K562 (cell line): ENCODE results near the gene EME1. TPM values are rescaled to one million over a fixed set of nuclear protein-coding genes. Genes with fewer than 3 reads are reported as not detected.

Experiments used
- ARID4B ChIP-seq: sonication (generic); formaldehyde crosslinking; IDR thresholded peaks from 2 replicates; pipeline ENCODE4 v1.8.0; 2022; ENCODE audit warnings: mild to moderate bottlenecking, missing genetic modification reagents
- BRD4 ChIP-seq: fragments of 200-600 bp; sonication (generic); IDR thresholded peaks from 2 replicates; pipeline ENCODE4 v1.6.1; 2017; ENCODE audit warnings: inconsistent platforms
- DPF2 ChIP-seq: fragments of 450-650 bp; IDR thresholded peaks from 2 replicates; pipeline ENCODE4 v1.6.1; 2016
- E2F3 ChIP-seq: fragments of 250-450 bp; sonication (Bioruptor Pico); IDR thresholded peaks from 2 replicates; pipeline ENCODE4 v1.4.0; 2020; ENCODE audit warnings: mild to moderate bottlenecking
- ETV1 ChIP-seq: fragments of 450-650 bp; conservative IDR thresholded peaks from 2 replicates; pipeline ENCODE4 v1.6.1; 2016; ENCODE audit warnings: missing genetic modification characterization, control low read depth, low read depth, missing compliant biosample characterization
- ETV5 ChIP-seq: sonication (generic); formaldehyde crosslinking; IDR thresholded peaks from 2 replicates; pipeline ENCODE4 v1.4.0; 2020; ENCODE audit warnings: low read depth, mild to moderate bottlenecking, missing genetic modification reagents
- FUS ChIP-seq: fragments of 200-400 bp; formaldehyde crosslinking; optimal IDR thresholded peaks from 2 replicates; pipeline ENCODE3; 2017; ENCODE audit warnings: low read depth, low read length
- HCFC1 ChIP-seq: IDR thresholded peaks from 2 replicates; pipeline ENCODE4 v1.6.1; 2012; ENCODE audit warnings: low read depth, low read length, improper control_type of control experiment
- HDAC3 ChIP-seq: fragments of 450-650 bp; IDR thresholded peaks from 2 replicates; pipeline ENCODE4 v1.6.1; 2018; ENCODE audit warnings: borderline replicate concordance, mild to moderate bottlenecking, moderate library complexity; ENCODE audit not compliant: partially characterized antibody
- HNRNPK ChIP-seq: fragments of 200-400 bp; formaldehyde crosslinking; IDR thresholded peaks from one replicate; pipeline ENCODE4 v1.6.1; 2018; ENCODE audit warnings: mild to moderate bottlenecking, low read depth, low read length; ENCODE audit not compliant: poor library complexity, severe bottlenecking
- ILF3 ChIP-seq: fragments of 450-650 bp; IDR thresholded peaks from 2 replicates; pipeline ENCODE4 v1.6.1; 2018; ENCODE audit warnings: antibody characterized with exemption, mild to moderate bottlenecking, moderate library complexity, borderline replicate concordance
- KLF1 ChIP-seq: fragments of 450-650 bp; IDR thresholded peaks from 2 replicates; pipeline ENCODE4 v1.6.1; 2016; ENCODE audit warnings: missing genetic modification characterization, missing compliant biosample characterization
- MNT ChIP-seq, 2 experiments: fragments of 450-650 bp; conservative IDR thresholded peaks; 2 replicates each; pipeline ENCODE4 v1.6.1; 2017; ENCODE audit warnings: mild to moderate bottlenecking in 2 of 2, moderate library complexity in 2 of 2
- NFXL1 ChIP-seq: fragments of 450-650 bp; formaldehyde crosslinking; IDR thresholded peaks from 2 replicates; pipeline ENCODE4 v1.4.0; 2021; ENCODE audit warnings: mild to moderate bottlenecking
- RB1 ChIP-seq: fragments of 450-650 bp; IDR thresholded peaks from 2 replicates; pipeline ENCODE4 v1.6.1; 2017; ENCODE audit warnings: low read depth, mild to moderate bottlenecking
- YBX1 ChIP-seq: fragments of 450-650 bp; IDR thresholded peaks from 2 replicates; pipeline ENCODE4 v1.7.1; 2016; ENCODE audit warnings: mild to moderate bottlenecking
- ZNF785 ChIP-seq: fragments of 250-450 bp; sonication (Bioruptor Pico); IDR thresholded peaks from 2 replicates; pipeline ENCODE4 v1.4.0; 2020; ENCODE audit warnings: mild to moderate bottlenecking
- polyA plus RNA-seq, 8 experiments: library from polyadenylated mRNA; depleted of rRNA in 4 of 8; stranded (reverse) in 5 of 8; unstranded in 3 of 8; fragments of >200 nt; fragmentation: Nextera tagmentation in 2 of 8; fragmentation: Illumina TruSeq in 1 of 8; extraction: Ambion mirVana in 2 of 8; extraction: Trizol in 1 of 8; gene quantifications; 2 replicates each; pipeline versions ENCODE4 v1.2.1 to v1.2.3, GENCODE V29; 2011 to 2014; ENCODE audit warnings: inconsistent platforms in 1 of 8, missing spikeins in 1 of 8
- total RNA-seq, 7 experiments: library from RNA; depleted of rRNA in 6 of 7; stranded (reverse); fragments of >200 nt in 6 of 7; fragmentation: Illumina TruSeq in 2 of 7; extraction: Trizol in 2 of 7; gene quantifications; 2 replicates each; pipeline versions ENCODE4 v1.2.1 to v1.2.3, GENCODE V29; 2011 to 2021; ENCODE audit warnings: low replicate concordance in 1 of 7
- TF ChIP-seq, protein P1 (sequence below): fragments of 250-450 bp; sonication (Bioruptor Pico); IDR thresholded peaks from 2 replicates; pipeline ENCODE4 v1.4.0; 2020; ENCODE audit warnings: mild to moderate bottlenecking, moderate library complexity

Gene EME1
- total and polyA plus RNA-seq, 9 of the 15 experiments (the other 6 are each of a cell fraction or from before 2014, with no cell fraction given), result 14.6 to 44.1 (median 24.0) TPM

DNA sequence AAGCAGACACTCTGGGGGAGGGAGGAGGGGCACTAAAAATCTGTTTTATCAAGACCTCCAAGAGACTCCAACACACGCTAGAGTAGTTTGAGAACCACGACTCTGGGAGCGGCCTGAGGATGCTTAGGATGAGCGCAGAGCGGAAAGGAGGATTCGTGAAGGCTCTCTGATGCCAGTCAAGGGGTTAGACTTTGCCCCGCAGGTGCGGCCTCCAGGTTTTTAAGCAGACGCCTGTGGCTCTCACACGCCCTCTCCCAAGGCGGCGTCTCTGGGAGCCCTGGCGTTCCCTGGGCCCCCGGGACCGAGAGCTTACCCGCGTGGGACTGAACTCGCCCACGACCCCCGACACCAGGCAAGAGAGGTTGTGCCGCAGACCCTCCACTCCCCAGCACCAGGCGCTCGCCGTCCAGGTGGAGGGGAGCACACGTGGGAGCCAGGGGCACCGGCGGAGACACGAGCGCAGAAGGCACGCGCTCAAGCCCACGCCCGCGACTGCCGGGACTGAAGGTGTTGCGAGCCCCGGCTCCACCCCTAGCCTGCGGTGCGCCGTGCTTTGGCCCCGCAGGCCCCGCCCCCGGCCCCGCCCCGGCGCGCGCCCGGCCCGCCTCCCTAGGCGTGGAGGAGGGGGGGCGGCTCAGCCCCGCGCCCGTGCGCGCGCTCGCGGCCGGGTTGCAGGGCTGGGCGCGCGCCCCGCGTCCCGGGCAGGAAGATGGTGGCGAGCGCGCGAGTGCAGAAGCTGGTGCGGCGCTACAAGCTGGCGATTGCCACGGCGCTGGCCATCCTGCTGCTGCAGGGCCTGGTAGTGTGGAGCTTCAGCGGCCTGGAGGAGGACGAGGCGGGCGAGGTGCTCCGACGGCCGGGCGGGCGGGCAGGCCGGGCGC is 27.4 kb upstream of the EME1 start, which contains the start of gene XYLT2 (continued):
- TF ChIP-seq HDAC3 (no peak), RB1 (peak; percentile 75), FUS (no peak), NFXL1 (no peak), ETV1 (tag) (no peak), KLF1 (tag) (no peak), YBX1 (no peak), MNT (conservative IDR thresholded peaks at IDR 0.05) (peak; percentile 56 to 76; a peak in 3 of 4 replicates), HNRNPK (no peak), ARID4B (CRISPR knock-in tag) (peak; percentile 52; the same call in 1 of the 2 replicates), BRD4 (no peak), ETV5 (CRISPR knock-in tag) (no peak), DPF2 (0 out of 2 replicates have a peak, but pooled peaks have one; percentile 28), ZNF785 (CRISPR knock-in tag) (no peak), HCFC1 (0 out of 2 replicates have a peak, but pooled peaks have one; percentile 33), ILF3 (no peak), E2F3 (no peak)
- TF ChIP-seq, protein P1, sequence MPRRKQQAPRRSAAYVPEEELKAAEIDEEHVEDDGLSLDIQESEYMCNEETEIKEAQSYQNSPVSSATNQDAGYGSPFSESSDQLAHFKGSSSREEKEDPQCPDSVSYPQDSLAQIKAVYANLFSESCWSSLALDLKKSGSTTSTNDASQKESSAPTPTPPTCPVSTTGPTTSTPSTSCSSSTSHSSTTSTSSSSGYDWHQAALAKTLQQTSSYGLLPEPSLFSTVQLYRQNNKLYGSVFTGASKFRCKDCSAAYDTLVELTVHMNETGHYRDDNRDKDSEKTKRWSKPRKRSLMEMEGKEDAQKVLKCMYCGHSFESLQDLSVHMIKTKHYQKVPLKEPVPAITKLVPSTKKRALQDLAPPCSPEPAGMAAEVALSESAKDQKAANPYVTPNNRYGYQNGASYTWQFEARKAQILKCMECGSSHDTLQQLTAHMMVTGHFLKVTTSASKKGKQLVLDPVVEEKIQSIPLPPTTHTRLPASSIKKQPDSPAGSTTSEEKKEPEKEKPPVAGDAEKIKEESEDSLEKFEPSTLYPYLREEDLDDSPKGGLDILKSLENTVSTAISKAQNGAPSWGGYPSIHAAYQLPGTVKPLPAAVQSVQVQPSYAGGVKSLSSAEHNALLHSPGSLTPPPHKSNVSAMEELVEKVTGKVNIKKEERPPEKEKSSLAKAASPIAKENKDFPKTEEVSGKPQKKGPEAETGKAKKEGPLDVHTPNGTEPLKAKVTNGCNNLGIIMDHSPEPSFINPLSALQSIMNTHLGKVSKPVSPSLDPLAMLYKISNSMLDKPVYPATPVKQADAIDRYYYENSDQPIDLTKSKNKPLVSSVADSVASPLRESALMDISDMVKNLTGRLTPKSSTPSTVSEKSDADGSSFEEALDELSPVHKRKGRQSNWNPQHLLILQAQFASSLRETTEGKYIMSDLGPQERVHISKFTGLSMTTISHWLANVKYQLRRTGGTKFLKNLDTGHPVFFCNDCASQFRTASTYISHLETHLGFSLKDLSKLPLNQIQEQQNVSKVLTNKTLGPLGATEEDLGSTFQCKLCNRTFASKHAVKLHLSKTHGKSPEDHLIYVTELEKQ, result no peak
